HG02759 (cell line): ENCODE measurements around the gene LONRF2.
"Not testable (repeated sequence)": the region's sequence is repeated elsewhere in the genome, so short reads cannot be mapped to it uniquely, and the experiment has no call there.

Experiments
- ATAC-seq: cut with Tn5 transposase; IDR thresholded peaks from one replicate; pipeline ENCODE4 v1.9.1; 2021; ENCODE audit warnings: mild to moderate bottlenecking, moderate library complexity; ENCODE audit not compliant: unreplicated experiment

The LONRF2 gene

DNA sequence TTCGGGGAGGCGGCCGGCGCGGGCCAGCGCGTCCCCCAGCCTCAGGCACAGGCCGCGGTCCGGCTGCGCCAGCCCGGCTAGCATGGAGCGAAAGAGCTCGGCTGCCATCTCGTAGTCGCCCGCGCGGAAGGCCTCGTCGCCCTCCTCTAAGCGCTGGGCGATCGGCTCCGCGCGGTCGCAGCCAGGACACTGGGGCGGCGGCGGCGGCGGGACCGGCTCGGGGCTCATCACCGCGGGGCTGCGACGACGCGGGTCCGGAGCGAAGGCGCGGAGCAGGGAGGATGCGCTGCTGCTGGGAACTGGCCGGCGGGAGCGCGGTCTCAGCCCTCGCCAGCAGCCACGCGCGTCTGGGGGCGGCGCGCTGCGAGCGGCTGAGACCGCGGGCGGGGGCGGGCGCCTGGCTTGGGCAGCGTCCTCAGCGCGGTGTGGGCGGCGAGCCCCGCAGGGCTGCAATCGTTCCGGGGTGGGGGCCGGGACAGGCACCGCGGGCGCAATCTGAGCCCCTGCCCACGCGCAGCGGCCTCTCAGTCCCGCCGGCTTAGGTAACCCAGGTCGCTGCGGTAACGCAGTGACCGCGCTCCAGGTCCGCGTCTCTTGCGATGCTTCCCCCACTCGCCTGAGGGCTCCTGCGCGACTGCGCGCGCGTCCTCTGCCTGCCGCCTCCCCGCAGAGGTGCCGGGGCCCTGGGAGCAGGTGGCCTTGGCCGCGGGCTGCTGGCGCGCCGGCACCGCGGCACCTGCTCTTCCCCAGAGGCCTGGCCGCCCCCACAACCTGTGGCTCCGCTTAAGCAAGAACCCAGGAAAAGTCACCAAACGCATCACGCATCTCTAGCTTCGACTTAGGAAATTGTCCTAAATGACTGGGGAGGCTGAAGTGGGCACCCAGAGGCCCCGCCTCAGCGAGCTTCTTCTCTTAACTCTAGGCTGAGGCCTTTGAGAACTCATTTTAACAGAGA, at the start of gene LONRF2:
LONRF2 (minus strand) TSS at position 636 of the 955 bp plus-strand sequence; CDS start at position 228, 408 bp downstream.
- ATAC-seq, result no peak

DNA sequence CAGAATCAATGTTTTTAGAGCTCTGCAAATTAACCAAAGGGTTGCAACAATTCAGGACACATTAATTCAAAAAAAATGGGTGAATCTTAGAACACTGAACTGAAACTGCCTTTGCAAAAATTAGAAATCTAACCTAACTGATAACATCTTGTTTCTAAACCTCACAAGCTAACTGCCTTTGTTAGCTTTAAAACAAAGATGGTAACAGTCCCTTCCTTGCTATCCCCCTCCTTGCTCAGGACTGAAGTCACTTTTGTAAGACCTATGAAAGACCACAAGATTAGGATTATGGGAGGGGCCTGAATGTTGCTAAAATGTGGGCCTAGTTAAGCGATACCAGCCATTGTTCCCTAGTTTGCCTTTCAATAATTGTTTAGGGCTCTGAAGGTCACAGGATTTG, 44.9 kb upstream of the LONRF2 start:
- ATAC-seq, result no peak

DNA sequence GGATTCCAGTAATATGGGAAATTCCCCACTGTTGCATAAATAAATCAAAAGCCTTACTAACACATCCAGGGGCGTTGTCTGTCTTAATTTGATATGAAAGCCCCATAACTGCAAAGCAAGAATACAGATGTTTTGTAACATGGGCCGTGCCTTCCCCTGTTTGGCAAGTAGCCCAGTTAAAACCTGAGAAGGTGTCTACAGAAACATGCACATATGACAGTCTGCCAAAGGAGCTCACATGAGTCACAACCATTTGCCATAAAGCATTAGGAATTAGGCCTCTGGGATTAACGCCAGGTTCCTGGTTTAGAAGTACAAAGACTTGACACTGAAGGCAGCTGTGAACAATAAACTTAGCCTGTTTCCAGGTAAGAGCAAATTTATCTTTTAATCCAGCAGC, 43.1 kb upstream of the LONRF2 start:
- ATAC-seq, result no peak

DNA sequence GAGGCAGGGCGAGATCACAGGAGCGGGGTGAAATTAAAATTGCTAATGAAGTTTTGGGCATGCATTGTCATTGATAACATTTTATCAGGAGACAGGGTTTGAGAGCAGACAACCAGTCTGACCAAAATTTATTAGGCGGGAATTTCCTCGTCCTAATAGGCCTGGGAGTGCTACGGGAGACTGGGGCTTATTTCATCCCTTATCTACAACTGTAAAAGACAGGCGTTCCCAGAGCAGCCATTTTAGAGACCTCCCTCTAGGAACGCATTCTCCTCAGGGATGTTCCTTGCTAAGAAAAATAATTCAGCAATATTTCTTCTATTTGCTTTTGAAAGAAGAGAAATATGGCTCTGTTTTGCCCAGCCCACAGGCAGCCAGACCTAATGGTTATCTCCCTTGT, 40.0 kb upstream of the LONRF2 start:
- ATAC-seq, result not testable (repeated sequence)

DNA sequence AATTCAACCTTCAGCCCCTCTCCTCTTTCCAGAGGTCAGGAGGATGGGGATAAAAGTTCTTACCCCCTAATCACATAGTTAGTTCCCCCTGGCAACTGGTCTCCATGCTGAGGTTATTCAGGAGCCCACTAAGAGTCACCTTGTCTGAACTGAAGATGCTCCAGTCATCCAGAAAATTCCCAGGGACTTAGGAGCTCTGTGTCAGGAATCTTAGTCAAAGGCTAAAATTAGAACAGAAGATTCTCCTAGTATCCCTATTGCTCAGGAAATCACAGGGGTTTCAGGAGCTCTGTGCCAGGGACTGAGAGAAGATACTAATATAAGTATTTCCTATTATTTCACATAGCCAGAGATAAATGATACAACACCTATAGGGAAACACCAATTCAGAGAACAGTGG, 37.3 kb upstream of the LONRF2 start:
- ATAC-seq, result no peak

DNA sequence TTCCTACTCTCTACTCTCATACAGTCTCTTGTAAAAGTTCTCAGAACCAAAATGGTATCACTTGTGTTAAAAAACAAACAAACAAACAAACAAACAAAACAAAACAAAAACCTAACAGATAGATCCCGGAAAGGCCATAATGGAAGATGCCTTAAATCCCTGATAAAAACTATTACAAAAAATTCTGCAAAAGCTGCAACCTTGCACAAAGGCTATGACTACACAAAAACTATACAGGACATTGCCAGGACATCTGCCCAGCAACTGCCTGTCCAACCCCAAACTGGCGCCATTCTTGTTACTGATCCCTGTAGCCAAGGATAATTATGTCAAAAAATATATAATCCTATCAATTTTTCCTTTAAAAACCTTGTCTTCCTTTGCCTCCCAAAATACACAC, 36.3 kb upstream of the LONRF2 start:
- no peak for ATAC-seq

DNA sequence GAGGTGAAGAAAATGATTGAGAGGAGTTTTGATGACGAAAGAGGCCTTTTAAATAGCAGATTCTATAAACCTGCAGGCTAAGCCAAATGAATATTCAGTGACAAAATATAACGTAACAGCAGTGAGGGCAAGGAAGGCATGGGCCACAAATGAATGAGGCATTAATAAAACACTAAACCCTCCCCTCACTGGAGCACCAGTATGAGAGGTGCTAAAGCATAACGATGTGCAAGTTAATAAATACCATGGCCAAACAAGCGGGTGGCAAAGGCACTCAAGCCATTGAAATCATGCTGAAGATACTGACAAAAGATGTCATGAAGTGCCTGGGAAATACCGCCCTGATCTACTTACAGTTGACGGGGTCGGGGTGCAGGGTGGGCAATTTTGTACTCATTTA, 30.2 kb upstream of the LONRF2 start:
- ATAC-seq, result no peak

DNA sequence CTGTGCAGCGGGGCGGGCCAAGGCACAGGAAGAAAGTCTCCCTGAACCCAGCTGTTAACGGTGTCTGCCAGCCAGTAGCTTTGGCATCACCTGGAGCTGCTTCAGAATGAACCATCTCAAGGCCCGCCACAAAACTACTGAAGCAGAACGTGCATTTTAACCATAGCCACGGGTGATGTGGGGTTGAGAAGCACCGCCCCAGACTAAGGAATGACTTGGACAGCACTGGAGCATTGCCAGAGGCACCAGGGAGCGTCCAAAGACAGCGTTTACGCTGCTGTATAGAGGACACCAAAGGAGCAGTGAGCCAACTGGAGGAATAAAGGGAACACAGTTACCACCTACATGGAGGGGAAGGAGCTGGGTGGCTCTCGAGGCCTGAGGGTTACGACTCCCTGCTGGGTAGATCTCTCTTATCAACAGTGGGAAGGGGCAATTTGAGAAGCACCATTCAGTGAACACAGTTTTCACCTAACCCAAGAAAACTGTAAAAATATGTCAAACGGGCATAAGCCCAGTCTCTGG, 28.4 kb upstream of the LONRF2 start:
- no peak for ATAC-seq

DNA sequence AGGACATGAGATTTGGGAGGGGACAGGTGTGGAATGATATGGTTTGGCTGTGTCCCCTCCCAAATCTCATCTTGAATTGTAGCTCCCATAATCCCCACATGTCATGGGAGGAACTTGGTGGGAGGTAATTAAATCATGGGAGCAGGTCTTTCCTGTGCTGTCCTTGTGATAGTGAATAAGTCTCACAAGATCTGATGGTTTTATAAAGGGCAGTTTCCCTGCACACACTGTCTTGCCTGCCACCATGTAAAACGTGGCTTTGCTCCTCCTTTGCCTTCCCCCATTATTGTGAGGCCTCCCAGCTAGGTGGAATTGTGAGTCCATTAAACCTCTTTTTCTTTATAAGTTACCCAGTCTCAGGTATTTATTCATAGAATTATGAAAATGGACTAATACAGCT, 22.8 kb upstream of the LONRF2 start:
- ATAC-seq, result not testable (repeated sequence)

DNA sequence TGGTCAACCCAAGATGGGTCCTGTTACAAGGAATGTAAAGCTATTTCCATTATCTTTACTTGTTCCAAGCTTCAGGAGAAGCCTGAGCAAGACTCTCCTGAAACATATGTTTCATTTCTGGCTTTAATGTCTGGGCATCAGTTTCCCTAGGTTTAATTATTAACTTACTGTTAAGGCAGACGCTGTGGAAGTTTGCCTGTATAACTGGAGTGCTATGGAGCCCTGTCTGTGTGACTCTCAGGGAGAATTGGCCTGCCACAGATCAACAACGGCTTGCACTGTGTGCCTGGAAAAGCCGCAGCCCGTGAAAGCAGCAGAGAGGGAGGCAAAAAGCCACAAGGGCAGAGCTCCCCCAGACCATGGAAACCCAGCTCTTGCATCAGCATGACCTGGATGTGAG, 22.1 kb upstream of the LONRF2 start:
- ATAC-seq, result no peak

DNA sequence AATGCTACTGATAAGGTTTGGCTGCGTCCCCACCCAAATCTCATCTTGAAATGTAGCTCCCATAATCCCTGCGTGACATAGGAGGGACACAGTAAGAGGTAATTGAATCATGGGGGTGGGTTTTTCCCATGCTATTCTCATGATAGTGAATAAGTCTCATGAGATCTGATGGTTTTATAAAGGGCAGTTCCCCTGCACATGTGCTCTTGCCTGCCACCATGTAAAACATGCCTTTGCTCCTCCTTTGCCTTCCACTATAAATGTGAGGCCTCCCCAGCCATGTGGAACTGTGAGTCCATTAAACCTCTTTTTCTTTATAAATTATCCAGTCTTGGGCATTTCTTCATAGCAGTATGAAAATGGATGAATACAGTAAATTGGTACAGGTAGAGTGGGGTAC, 20.2 kb upstream of the LONRF2 start:
- ATAC-seq, result not testable (repeated sequence)

DNA sequence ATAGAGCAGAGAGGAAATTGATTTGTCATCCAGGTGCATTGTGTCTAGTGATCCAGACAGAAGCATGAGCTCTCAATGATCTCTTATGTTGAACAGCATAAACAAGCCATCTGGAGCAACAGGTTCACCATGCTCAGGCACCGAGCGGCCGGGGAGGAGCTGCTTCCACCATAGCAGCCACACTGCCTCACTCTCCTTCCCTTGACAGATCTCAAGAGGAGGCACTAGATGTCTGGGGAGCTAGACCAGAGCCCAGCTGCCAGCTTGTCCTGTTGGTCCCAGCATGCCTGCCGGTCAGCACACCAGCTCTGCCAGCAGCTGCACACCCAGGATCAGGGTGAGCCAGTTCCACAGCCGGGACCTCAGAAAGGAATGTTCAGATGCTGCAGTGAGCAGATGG, 17.5 kb upstream of the LONRF2 start:
- no peak for ATAC-seq

DNA sequence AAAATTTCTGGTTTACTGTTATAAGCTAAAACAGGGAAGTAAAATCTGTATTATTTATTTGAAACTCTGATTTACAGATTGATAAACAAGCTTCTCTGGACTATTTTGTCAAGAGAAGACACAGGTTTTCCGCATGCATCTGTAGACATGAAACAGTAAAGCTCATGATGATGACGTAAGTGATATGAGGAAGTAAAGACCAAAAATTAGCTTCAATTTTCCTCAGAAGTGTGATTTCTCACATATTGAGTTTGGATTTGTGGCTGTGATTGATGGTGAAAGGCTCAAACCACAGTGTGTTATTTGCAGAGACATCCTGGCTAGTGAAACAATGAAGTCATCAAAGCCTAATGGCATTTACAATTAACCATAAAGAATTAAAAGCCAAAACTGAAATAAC, 12.6 kb upstream of the LONRF2 start:
- no peak for ATAC-seq

DNA sequence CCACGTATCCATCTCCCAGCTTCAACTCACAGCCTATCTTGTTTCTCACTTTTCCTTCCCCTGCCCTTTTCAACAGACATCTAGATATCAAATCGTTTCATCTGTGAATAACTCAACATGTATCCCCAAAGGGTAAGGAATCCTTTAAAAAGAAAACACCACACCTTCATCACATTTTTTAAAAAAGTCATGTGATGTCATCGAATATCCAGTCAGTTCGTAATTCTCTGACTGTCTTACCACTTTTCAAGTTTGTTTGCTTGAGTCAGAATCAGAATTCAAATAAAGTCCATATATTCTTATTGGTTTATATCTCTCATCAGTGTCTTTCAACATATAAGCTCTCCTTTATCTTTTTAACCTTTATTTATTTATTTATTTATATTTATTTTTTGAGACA, 5.4 kb upstream of the LONRF2 start:
- no peak for ATAC-seq

DNA sequence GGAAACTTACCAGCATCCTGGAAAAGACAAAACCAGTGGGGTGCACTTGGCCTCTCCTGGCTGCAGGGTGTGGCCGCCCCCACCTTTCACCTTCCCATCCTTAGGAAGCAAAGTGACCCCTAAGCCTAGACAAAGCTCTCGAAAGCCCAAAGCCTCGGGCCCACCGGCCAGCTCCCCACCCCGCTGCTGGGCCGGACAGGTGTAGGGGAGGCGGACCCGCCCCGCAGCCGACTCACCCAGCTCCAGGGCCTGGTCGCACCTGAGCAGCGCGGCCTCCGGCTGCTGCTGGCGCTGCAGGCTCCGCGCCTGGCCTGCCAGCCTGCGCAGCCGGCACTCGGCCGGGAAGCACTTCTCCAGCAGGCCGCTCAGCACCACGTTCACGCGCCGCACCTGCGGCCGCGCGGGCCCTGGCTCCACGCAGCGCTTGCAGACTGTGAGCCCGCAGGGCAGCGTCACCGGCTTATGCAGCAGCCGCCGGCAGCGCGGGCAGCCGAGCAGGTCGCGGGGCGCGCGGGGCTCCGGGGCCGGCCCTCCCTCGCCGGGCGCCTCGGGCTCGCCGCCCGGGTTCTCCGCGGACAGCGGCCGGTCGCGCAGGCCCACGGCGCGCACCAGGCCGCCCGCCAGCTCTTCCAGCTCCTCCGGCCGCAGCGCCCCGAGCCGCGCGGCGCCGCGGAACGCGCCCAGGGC, 979 bp downstream of the LONRF2 start:
- ATAC-seq, result no peak

DNA sequence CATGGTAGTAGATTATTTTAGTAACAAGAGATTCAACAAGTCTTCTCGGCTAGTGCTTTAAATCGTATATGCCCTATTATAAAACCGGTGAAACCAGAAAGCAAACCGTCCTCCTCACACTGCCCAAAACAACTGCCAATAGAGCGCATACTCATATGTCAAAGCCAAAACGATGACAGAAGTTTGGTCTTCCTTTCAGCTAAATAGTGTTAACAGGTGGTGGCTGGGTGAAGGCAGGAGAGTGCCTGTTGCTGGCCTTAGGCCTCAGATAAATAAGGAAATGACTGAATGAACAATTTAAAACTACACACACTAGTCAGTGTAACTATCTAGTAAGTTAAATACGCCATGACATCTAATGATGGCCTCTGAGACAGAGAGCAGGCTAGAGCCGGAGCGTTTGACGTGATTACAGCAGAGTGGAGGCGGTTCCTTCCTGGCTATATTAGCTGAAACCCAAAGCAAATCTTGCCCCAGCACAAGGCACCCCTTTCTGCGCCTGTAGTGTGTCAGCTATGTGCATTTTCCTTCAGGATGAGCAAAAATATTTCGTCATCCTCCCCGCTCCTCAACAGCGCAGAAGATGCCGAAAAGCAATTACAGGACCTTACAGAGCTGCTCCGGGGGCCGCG, 1.6 kb downstream of the LONRF2 start:
- ATAC-seq, result no peak

DNA sequence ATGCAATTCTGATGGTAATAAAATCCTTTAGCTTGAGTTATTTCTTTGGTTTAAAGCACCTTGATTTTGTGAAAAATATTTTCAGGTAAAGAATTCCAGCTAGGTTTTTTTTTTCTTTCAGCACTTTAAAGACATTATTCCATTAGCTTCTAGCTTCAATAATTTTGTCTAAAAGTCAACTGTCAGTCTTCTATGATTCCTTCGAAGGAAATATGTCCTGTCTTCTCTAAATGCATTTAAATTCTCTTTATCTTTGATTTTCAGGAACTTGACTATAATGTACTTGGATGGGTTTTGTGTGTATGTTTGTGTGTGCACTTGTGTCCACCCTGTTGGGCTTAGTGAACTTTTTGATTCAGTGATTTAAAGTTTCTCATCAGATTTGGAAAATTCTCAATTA, 4.7 kb downstream of the LONRF2 start:
- ATAC-seq, result no peak

DNA sequence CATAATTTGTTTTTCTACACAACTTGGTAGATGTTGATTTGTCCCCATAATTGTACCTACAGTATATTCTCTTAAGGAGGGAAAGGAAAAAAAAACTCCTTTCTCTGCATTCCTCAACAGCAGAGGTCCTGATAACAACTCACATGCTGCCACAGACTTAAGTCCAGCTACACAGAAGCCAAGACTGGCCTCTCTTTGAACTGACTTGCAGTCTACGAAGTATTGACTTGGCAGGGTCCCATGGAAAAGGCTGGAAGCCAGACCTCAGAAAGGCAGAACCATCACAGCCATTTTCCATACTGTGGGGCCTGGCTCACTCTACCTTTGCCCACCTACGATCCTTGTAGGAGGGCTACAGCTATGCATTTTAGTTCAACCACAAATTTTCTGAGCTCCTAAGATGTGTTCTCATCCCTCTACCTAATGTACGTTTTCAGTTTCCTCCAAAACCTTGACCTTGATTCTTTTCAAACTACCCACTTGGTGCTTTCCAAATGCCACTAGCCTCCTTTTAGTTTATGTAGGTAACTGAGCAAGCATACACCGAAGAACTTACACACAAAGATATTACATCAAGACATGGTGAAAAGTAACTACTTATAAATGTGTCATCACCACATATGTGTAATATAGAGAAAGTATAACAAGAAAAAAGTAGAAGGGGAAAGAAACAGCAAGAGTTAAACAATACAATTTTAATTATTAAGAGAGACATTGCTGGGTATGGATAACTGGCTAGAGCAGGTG, 12.2 kb downstream of the LONRF2 start:
- no peak for ATAC-seq

DNA sequence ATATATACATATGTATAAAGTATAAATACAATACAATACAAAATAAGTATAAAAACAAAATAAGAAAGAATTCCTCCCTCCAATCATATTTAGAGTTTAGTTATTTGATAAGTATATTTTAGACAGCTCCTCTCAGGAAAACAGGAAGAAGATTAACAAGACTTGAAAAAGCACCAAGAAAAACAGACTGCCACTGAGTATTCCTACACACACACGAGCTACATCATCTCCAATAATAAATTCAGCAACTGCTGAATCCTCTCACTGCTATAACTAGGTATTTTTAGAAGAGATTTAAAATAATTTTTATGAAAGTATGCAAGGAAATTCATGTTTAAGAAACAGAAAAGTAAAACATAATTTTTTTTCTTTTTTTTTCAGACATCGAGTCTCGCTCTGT, 13.0 kb downstream of the LONRF2 start:
- ATAC-seq, result no peak

DNA sequence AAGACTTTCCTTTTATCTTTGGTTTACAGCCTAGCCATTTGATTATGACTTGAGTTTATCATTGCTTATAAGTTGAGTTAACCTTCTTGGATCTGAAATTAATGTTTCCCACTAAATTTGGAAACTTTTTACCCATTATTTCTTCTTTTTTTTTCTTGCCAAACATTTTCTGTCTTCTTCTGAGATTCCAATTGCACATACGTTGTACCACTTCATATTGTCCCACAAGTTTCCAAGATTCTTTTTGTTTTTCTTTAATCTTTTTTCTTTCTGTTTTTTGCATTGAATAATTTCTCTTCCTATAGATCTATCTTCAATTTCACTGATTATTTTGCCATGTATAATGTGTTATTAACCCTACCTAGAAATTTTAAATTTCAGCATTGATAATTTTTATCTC, 18.6 kb downstream of the LONRF2 start:
- no peak for ATAC-seq

DNA sequence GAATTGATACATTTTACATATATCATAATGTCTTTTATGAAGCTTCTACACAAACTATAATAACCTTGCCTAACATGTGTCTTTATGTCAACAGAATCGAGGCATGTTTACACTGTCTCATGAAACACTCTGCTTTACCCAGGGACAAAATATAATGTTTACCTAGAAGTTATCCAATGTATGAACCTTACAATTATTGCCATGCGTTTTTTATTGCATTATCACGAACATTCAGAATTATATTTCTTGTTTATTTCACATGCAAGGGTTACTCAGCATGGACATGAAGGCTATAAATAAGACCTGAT, 19.8 kb downstream of the LONRF2 start:
- no peak for ATAC-seq
